GM12878 (cell line): ENCODE data around the gene LOXL3. TPM values are rescaled to one million over a fixed set of nuclear protein-coding genes. Genes with fewer than 3 reads are reported as not detected.
A peak's percentile ranks its signal among the peaks of the same experiment; 100 is the strongest.

ENCODE experiments used
- CEBPZ ChIP-seq: fragments of 150-350 bp; IDR thresholded peaks from 2 replicates; pipeline ENCODE4 v1.6.1; 2016; ENCODE audit warnings: low read depth, low read length
- CREM ChIP-seq: IDR thresholded peaks from 2 replicates; pipeline ENCODE4 v1.6.1; 2014; ENCODE audit warnings: antibody characterized with exemption, low read depth
- ETV6 ChIP-seq, 2 experiments: fragments of 450-650 bp in 1 of 2; IDR thresholded peaks in 1 of 2; conservative IDR thresholded peaks in 1 of 2; 2 replicates each; pipeline ENCODE4 v1.6.1; 2014; ENCODE audit warnings: antibody characterized with exemption in 1 of 2, borderline replicate concordance in 1 of 2, low read depth in 1 of 2, mild to moderate bottlenecking in 1 of 2, moderate library complexity in 1 of 2
- GABPA ChIP-seq: IDR thresholded peaks from 2 replicates; pipeline ENCODE4 v1.6.1; 2014; ENCODE audit warnings: antibody characterized with exemption, low read depth, mild to moderate bottlenecking, inconsistent platforms
- HDGF ChIP-seq: fragments of 450-650 bp; IDR thresholded peaks from 2 replicates; pipeline ENCODE4 v1.6.1; 2016; ENCODE audit warnings: antibody characterized with exemption
- IKZF2 ChIP-seq, 2 experiments: fragments of 450-650 bp; IDR thresholded peaks; 2 replicates each; pipeline ENCODE4 v1.6.1; 2017; ENCODE audit warnings: mild to moderate bottlenecking in 2 of 2, moderate library complexity in 2 of 2
- IRF4 ChIP-seq: IDR thresholded peaks from 2 replicates; pipeline ENCODE4 v1.6.1; 2011; ENCODE audit warnings: low read depth, low read length
- JUND ChIP-seq: IDR thresholded peaks from 2 replicates; pipeline ENCODE4 v1.6.1; 2012; ENCODE audit warnings: low read depth, mild to moderate bottlenecking, low read length, improper control_type of control experiment, moderate library complexity
- KDM1A ChIP-seq: fragments of 200-600 bp; sonication (generic); IDR thresholded peaks from 2 replicates; pipeline ENCODE4 v1.6.1; 2016; ENCODE audit warnings: borderline replicate concordance
- KLF5 ChIP-seq: fragments of 450-650 bp; IDR thresholded peaks from 2 replicates; pipeline ENCODE4 v1.6.1; 2014; ENCODE audit warnings: mild to moderate bottlenecking; ENCODE audit not compliant: partially characterized antibody
- MEF2A ChIP-seq: IDR thresholded peaks from 2 replicates; pipeline ENCODE4 v1.6.1; 2011; ENCODE audit warnings: low read depth, mild to moderate bottlenecking, low read length, moderate library complexity; ENCODE audit not compliant: insufficient read depth
- RAD51 ChIP-seq: fragments of 450-650 bp; IDR thresholded peaks from 2 replicates; pipeline ENCODE4 v1.6.1; 2016; ENCODE audit warnings: moderate library complexity, mild to moderate bottlenecking, inconsistent platforms
- RELB ChIP-seq: fragments of 450-650 bp; IDR thresholded peaks from 2 replicates; pipeline ENCODE4 v1.6.1; 2017; ENCODE audit warnings: low read depth, mild to moderate bottlenecking, moderate library complexity
- TAF1 ChIP-seq: IDR thresholded peaks from 2 replicates; pipeline ENCODE4 v1.6.1; 2011; ENCODE audit warnings: mild to moderate bottlenecking, low read depth, low read length, borderline replicate concordance
- polyA plus RNA-seq, 11 experiments: library from polyadenylated mRNA; depleted of rRNA in 4 of 11; unstranded in 6 of 11; stranded (reverse) in 5 of 11; fragments of >200 nt; fragmentation: Nextera tagmentation in 4 of 11; fragmentation: Illumina TruSeq in 1 of 11; extraction: Ambion mirVana in 4 of 11; extraction: Trizol in 1 of 11; gene quantifications; 1 replicate in 1 of 11; 2 replicates in 10 of 11; pipeline versions ENCODE4 v1.2.1 to v1.2.3, GENCODE V29; 2011 to 2016; ENCODE audit warnings: inconsistent platforms in 2 of 11, missing spikeins in 2 of 11, low read depth in 1 of 11
- total RNA-seq, 4 experiments: library from RNA; depleted of rRNA in 3 of 4; stranded (reverse); fragments of >200 nt in 3 of 4; fragmentation: Illumina TruSeq in 1 of 4; extraction: Trizol in 1 of 4; gene quantifications; 2 replicates each; pipeline versions ENCODE4 v1.2.1 to v1.2.3, GENCODE V29; 2013 to 2021
- TF ChIP-seq, protein P1 (sequence below): IDR thresholded peaks from 2 replicates; pipeline ENCODE4 v1.6.1; 2011; ENCODE audit warnings: mild to moderate bottlenecking, low read depth, low read length, moderate library complexity; ENCODE audit not compliant: insufficient replicate concordance
- TF ChIP-seq, protein P2 (sequence below): fragments of 450-650 bp; IDR thresholded peaks from 2 replicates; pipeline ENCODE4 v1.6.1; 2014; ENCODE audit warnings: mild to moderate bottlenecking

The LOXL3 gene
- total and polyA plus RNA-seq, 10 of the 15 experiments (the other 5 are each of a cell fraction or from before 2014, with no cell fraction given): 6.2 to 40.9 (median 23.3) TPM

GRCh38 chr2:74529357-74530238, 24.1 kb downstream of the LOXL3 start, which contains the start of the genes AUP1 and HTRA2 (continued):
- no peak for TF ChIP-seq ETV6 (conservative IDR thresholded peaks at IDR 0.05 in 1 of 2, IDR thresholded peaks at IDR 0.05 in 1 of 2; ENCODE audit: borderline replicate concordance in 1 of 2, low read depth in 1 of 2)
- TF ChIP-seq TAF1: peak; percentile 98
- no peak for TF ChIP-seq KDM1A
- TF ChIP-seq HDGF: peak; percentile 76; the same call in 1 of the 2 replicates
- TF ChIP-seq IRF4: no peak
- TF ChIP-seq CREM: peak; percentile 93; the same call in 1 of the 2 replicates
- no peak for TF ChIP-seq RAD51
- peak; percentile 67 to 75; a peak in 3 of 4 replicates for TF ChIP-seq IKZF2 (IDR thresholded peaks at IDR 0.05)
- TF ChIP-seq, protein P1, sequence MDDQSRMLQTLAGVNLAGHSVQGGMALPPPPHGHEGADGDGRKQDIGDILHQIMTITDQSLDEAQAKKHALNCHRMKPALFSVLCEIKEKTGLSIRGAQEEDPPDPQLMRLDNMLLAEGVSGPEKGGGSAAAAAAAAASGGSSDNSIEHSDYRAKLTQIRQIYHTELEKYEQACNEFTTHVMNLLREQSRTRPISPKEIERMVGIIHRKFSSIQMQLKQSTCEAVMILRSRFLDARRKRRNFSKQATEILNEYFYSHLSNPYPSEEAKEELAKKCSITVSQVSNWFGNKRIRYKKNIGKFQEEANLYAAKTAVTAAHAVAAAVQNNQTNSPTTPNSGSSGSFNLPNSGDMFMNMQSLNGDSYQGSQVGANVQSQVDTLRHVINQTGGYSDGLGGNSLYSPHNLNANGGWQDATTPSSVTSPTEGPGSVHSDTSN: no peak
- TF ChIP-seq JUND: no peak
- TF ChIP-seq CEBPZ: no peak
- TF ChIP-seq, protein P2, sequence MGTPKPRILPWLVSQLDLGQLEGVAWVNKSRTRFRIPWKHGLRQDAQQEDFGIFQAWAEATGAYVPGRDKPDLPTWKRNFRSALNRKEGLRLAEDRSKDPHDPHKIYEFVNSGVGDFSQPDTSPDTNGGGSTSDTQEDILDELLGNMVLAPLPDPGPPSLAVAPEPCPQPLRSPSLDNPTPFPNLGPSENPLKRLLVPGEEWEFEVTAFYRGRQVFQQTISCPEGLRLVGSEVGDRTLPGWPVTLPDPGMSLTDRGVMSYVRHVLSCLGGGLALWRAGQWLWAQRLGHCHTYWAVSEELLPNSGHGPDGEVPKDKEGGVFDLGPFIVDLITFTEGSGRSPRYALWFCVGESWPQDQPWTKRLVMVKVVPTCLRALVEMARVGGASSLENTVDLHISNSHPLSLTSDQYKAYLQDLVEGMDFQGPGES: no peak
- no peak for TF ChIP-seq GABPA
- peak; percentile 8 for TF ChIP-seq KLF5
- no peak for TF ChIP-seq MEF2A
- peak; percentile 96 for TF ChIP-seq RELB
